Stimulated activated CD4-positive, alpha-beta T cell treated with anti-CD3 and anti-CD28 coated beads, Interleukin-1b, Interleukin-23, amount 100 ng/mL, for 4 hours (primary cell): ENCODE data around the gene PCP4L1.
"Not testable (repeated sequence)": the region's sequence is repeated elsewhere in the genome, so short reads cannot be mapped to it uniquely, and the experiment has no call there.

Experiments used
- DNase-seq, 2 donors: peaks; one replicate each; pipeline ENCODE4 v3.0.0-alpha.2; 2020; ENCODE audit warnings: low read depth in 2 of 2

PCP4L1 gene

DNA sequence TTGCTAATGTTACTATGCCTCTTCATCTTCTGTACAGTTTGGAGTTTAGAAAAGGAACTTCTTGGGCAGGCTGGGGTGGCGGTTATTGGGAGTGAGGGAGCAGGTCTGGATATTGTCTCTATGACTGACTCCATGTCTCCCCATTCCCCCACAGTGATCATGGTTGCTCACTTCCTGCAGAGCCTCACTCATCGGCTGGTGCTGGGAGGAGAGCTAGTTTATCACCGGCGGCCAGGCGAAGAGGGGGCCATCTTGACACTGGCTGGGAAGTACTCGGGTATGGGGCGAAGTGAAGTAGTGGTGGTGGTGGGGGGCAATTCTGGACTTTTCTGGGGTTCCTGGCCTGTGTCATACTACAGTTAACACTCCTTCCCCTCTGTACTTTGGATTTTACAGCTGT is 30.5 kb upstream of the PCP4L1 start:
- no peak for DNase-seq

DNA sequence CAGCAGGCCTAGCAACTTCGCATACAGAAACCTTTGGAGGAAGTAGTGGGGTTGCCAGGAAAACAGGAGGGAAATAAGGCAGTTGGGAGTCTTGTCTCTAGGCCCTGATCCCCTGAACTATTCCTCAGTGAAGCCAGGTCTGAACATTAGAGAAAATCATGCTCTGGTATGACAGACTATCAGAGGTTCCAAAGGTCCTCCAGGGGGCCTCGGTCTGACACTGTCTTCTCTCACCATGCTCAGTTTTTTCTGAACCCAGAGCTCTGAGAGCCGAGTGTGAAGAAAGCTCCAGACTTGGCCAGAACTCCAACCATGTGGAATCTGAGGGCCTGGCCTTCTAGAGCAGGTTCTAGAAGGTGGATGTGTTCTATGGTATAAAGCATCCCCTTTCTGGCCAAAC is 28.6 kb upstream of the PCP4L1 start:
- no peak for DNase-seq

DNA sequence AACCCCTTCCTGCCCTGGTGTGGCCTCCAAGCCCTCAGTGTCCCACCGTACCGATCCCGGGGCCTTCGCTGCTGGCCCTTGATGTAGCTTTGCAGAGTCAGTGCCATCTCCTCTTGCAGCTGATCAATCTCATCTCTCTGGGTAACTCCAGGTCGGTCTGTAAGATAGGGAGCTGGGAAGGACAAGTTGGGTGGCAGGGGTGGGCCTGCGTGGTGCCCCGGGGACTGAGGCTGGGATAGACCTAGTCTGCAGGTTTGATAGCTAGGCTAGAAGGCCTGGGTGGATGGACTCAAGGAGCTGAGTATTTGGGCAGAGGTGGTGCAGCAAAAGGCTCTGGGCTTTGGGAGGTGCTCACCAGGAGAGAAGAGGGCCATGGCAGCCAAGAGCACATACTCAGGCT is 27.8 kb upstream of the PCP4L1 start:
- no peak for DNase-seq

DNA sequence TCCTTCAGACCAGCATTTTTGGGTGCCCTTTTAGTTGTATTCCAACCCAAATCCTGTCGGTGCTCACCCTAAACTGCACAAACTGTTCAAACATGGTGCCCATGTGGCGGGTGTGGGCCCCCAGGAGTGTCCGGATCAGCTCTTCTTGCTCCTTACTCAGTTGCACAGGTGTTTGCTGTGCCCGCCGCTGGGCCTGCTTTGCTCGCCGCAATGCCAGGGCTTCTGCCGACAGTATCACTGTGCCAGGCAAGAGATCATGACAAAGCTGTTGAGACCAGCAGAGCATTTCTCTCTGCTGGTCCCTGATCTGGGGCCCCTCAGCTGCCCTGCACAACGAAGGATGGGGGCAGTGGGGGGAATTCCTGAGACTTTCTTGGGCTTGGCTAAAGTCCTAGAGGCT is 25.4 kb upstream of the PCP4L1 start:
- DNase-seq, result no peak

DNA sequence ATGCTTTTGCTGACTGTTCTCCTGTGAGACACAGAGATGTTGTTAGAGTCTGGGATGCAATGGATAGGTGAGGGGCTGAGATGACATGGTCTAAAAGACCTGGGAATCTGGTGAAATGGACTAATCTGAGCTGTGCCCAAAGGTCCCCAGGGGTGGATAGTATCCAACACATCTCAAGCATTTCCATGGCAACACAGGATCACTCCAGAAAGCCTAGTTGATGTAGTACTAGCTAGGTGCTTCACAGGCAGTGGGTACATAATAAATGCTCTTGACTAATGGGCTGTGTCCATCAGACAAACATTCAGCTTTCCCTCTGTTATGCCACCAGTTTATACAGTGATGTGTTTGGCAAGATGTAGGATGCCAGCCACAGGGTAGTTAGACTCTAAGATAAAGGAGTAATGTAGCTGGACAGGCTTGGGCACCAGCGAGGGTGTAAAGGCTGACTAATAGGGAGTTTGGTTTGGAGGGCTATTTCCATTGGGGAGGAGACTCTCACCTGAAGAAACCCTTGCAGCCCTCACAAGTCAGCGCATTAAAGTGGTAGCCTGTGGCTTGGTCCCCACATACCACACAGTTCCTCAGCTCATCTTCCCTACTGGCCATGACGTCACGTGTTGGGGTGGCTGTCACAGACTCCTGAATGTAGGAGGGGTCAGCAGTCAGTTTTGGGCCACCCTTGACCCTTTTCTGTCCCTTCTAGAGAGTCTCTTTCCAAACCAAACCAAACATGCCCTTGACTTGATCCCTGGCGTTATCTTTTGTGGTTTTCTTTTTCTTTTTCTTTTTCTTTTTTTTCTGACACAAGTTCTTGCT is 22.4 kb upstream of the PCP4L1 start:
- no peak for DNase-seq

DNA sequence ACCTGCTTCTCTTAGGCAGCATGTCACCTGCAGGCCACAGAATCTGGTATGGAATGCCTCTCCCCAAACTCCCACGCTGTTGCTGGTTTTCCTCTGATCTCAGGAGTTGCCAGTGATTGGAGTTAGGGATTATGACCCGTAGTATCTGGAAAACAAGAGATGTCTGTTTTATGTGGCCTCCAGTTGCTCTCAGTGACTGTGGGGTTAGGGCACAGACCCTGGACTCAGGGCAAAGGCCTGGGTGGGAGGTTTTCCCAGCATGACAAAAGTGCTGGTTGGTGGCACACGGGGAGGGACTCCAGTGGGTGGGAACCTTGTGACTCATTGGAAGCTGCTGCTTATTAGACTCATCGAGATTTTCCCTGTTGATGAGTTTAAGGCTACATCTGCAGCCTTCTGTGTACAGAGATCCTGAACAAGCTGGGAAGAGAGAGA is 20.5 kb upstream of the PCP4L1 start, which contains the start of gene NR1I3:
Gene NR1I3 (minus strand): TSS at position 165 of the 435 bp plus-strand sequence. CDS start 1,638 bp downstream, outside the sequence.
- DNase-seq, result no peak

DNA sequence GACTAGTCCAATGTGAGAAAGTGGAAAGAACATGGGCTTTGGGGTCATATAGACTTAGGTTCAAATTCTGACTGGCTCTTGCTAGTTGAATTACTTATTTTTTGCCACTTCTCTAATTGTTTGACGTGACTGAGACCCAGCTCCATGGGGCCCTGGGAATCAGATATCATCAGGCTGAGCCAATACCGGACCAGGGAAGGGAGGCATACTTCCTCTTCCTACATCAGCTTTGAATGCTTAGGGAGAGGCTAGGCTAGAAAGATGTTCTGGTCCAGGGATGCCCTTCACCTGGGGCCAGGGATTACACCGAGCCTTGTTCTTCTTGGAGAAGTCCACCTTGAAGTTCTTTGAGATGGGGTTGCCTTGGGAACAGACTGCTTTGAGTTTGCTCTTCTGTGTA is 16.9 kb upstream of the PCP4L1 start:
- DNase-seq, result no peak

DNA sequence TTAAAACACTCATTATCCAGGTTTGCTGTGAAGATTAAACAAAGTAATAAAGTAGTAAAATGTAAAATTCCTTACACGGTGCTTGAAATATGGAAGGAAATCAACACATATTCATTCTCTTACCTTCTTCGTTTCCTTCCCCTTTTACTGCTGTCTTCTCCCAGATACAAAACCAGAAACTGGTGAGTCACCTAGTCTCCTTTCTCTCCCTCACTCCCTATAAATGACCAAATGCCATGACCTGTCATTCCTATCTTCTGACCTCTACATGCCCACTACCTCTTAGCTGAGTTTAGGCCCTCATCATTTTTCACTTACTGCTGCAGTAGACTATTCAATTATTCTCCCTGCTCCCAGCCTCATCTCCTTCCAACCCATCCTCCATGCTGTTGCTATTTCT is 16.2 kb upstream of the PCP4L1 start:
- DNase-seq, result no peak

DNA sequence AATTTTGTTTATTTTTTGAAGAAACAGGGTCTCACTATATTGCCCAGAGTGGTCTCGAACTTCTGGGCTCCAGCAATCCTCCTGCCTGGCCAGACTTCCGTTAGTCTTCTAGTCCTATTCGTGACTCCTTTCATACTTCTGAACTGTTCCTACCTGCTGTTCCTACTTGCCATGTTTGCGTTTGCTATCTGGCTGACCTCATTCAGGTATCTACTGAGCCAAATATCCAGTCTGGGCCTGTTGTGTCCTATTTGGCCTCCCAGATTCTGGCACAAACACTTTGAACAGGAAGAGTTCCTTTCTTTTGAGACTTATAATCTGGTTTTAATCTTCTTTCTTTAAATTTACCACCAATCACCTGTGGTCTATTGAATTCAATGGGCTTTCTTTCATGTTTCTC is 13.7 kb upstream of the PCP4L1 start:
- DNase-seq, result no peak

DNA sequence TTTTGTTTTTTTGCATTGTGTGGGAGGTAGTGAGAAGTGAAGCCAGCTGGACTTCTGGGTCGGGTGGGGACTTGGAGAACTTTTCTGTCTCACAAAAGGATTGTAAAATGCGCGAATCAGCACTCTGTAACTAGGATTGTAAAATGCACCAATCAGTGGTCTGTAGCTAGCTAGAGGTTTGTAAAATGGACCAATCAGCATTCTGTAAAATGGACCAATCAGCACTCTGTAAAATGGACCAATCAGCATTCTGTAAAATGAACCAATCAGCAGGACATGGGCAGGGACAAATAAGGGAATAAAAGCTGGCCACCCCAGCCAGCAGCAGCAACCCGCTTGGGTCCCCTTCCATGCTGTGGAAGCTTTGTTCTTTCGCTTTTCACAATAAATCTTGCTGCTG is 8.4 kb upstream of the PCP4L1 start:
- DNase-seq, result not testable (repeated sequence)

DNA sequence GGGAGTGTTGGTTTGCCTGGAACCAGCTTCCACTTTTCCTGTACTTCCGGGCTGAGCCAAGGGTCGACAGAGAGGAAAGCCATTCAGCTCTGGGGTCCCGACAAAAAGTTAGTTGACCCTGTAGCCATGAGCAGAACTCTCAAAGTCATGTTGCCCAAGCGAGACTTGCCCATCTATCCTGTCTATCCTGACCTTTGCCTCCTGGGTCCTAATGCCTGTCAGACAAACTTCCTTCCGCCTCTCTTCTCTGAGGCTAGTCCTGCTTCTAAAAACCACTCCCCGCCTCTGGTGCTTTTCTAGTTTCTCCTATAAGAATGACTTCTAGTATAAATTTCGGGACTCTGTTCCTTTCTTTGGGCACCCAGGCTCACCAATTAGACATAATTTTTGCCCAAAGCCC is 7.7 kb upstream of the PCP4L1 start:
- DNase-seq, result no peak

DNA sequence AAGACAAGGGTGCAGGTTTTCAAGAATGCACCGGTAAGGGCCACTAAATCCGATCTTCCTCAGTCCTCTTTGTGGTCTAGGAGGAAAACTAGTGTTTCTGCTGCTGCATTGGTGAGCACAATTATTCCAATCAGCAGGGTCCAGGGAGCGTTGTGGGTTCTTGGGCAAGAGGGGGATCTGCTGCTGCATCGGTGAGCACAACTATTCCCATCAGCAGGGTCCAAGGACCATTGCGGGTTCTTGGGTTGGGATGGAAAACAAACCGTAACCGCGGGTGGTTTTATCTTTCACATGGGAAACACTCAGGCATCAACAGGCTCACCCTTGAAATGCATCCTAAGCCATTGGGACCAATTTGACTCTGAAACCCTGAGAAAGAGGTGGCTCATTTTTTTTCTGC is 7.0 kb upstream of the PCP4L1 start:
- no peak for DNase-seq

DNA sequence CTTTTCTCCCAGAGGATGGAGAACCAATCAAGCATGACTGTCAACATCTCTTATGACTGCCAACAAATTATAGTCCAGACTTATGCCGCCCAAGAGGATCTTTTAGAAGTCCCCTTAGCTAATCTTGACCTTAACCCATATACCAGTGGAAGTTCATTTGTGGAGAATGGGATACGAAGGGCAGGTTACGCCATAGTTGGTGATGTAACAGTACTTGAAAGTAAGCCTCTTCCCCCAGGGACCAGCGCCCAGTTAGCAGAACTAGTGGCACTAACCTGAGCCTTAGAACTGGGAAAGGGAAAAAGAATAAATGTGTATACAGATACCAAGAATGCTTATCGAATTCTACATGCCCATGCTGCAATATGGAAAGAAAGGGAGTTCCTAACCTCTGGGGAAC is 3.2 kb upstream of the PCP4L1 start:
- DNase-seq, result not testable (repeated sequence)

DNA sequence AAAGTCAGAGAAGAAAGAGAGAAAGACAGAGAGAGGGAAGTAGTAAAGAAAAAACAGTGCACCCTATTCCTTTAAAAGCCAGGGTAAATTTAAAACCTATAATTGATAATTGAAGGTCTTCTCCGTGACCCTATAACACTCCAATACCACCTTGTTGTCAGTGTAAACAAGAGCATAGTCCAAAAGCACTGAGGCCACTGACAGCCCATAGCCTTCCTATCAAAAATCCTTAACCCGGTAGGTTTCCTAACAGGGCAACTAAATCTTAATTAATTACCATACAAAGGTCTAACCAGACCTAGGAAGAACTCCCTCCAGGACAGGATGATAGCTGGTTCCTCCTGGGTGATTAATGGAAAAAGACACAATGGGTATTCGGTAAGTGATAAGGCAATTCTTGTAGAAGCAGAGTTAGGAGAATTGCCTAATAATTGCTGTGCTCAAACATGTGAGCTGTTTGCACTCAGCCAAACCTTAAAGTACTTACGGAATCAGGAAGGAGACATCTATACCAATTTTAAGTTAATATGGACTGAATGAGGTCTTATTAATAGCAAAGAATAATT is 2.5 kb upstream of the PCP4L1 start:
- not testable (repeated sequence) for DNase-seq

DNA sequence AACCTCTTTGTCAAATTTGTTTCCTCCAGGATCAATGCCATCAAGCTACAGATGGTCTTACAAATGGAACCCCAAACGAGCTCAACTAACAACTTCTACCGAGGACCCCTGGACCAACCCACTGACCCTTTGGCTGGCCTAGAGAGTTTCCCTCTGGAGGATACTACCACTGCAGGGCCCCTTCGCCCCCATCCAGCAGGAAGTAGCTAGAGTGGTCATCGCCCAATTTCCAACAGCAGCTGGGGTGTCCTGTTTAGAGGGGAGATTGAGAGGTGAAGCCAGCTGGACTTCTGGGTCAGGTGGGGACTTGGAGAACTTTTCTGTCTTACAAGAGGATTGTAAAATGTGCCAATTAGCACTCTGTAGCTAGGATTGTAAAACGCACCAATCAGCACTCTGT is 1.4 kb upstream of the PCP4L1 start:
- not testable (repeated sequence) for DNase-seq

DNA sequence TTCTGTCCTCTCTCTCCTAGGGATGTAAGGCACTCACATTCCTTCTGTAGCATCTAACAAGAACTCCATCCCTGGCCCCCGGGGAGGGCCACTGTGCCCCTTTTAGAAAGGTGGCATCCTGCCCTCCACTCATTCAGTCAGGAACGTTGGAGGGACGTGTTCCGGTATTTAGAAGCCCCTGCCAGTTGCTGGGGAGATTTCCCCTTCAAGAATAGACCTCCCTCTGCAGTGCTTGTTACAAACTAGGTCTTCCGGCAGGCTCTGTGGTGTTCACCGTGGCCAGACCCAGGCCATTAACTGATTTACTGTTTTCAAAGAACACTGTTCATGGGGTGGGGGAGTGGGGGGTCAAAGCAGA is 779 bp downstream of the PCP4L1 start:
- DNase-seq, result no peak

DNA sequence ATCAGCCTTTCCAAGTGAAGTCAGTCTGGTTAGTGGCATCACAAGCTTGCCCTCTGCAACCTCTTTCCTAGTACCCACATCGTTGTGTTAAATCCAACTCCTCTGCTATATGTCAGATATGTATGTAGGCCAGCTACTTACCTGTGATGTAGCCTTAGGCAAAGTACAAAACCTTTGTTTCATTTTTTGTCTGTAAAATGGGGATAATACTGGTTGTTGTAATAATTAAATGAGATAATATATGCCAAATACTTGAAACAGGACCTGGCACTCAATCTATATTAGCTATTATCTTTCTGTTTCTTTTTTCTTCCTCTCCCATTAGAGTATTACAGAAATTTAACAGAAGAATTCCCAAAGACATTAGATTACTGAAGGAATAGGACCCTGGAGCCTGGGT is 1.2 kb downstream of the PCP4L1 start:
- no peak for DNase-seq

DNA sequence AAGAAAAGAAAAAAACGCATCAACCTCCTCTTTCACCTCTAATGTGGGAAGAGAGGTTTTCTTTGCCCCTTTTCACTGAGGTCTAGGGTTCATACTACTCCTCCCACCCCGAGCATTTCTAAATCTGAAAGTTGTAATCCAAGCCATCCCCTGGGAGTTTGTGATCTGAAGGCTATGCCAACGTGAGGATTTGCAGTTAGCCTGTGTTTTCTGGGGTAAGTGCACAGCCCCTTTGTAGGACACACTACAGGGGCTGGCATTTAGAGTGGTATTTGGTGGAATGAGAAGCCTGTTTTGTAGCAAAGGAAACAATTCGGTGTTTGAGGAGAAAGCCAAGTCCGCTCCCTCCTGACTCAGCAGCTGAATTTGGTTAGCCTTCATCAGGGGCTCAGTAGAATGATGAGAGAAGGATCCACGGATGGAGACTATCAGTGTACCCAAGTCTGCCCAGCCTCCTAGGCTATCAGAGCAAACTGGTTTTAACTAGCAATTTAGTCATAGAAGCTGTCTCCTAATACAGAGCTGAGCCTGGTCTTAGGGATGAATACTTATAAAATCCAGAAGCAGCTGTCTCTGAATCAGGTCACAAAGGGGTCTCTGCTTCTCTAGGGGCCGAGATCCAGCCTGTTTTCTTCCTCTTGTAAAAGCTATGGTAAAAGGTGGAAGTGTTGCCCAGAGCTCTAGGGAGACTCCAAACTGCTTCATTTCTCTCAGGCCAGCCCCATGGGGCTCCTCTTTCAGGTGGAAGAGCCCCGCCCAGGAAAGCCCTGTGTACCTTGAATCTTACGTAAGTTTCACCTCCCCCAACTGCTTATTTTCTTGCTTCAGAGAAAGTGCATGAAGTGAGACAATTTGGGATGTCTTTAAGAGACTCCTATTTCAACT is 2.1 kb downstream of the PCP4L1 start:
- no peak for DNase-seq

DNA sequence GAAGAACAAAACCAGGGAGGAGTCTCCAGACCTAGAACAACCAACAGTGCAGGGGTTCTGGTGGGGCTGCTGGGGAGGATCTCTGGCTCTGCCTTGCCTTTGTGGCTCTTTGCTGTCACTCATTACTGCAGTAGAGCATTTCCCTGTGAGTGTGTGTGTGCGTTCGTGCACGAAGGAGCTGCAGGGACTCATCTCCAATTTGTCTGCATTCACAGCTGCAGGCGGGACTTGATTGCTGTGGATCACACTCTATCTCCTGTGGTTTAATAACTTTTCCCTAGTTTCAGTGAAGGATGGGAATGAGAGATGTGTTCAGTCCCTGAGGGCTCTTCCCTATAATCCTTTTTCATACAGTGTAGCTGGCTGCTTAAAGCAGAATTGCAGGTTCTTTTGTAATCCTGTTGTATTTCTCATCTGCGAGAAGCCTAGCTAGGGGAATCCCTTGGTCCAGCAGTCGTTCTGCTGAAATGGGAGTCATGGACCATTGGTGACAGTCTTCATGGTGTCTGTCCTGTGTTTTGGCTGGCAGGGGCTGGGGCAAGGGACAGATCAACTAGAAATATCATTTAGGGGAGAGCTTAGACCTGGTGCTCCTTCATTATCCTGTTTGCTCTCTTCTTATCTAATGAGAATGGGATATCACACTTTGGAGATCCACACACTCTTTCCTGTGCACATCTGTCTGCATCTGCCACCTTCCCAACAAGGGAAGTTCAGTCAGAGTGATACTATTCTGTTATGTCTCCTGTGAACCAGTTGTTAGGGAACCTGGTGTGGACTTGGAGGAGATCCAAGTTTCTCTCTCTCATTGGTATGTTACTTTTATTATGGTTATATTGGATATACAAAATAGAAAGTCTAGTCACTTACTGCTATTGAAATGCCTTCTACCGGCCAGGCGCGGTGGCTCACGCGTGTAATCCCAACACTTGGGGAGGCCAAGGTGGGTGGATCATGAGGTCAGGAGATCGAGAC is 3.0 kb downstream of the PCP4L1 start:
- no peak for DNase-seq

DNA sequence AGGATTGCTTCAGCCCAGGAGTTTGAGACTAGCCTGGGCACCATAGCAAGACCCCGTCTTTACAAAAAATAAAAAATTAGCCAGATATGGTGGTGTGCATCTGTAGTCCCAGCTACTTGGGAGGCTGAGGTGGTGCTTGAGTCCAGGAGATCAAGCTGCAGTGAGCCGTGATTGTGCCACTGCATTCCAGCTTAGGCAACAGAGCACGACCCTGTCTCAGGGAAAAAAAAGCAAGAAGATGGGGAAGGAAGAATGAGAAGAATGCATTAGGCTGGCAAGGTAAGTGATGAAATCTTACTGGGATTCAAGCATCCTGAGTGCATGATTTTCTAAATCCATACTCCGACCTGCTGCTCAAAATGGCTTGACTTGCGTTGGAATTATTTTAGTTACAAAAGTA is 6.8 kb downstream of the PCP4L1 start:
- no peak for DNase-seq

DNA sequence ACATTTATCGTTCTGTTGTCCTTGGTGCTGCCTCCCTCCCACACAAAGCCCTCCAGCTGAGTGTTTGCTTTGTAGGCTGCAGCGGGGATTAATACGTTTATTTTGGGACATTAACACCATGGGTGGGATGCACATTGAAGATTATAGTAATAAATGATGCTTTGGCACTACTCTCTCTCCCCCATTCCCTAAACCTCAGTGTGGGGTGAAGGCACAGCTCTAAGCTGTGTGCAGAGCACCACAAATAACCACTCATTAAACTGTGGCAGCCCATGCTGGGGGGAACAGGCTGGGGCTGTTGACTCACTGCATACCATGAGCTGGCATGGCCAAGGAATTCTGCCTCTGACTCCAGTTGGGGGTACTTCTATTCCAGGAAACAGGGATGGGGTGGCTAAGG is 7.7 kb downstream of the PCP4L1 start:
- no peak for DNase-seq
